Progenitor cell of endocrine pancreas (in vitro differentiated cells): ENCODE measurements around the gene RALGPS1. TPM values are rescaled to one million over a fixed set of nuclear protein-coding genes. Genes with fewer than 3 reads are reported as not detected.

Experiments
- DNase-seq: peaks from one replicate; pipeline ENCODE4 v3.0.0; 2021; ENCODE audit warnings: low spot score; ENCODE audit not compliant: unreplicated experiment
- H3K27ac Mint-ChIP-seq: 2 replicates; pipeline ENCODE4 v1.8.0; 2021; ENCODE audit warnings: mild to moderate bottlenecking, moderate library complexity, mixed read lengths
- H3K27me3 Mint-ChIP-seq: 2 replicates; pipeline ENCODE4 v1.8.0; 2021; ENCODE audit warnings: mixed read lengths
- H3K36me3 Mint-ChIP-seq: 2 replicates; pipeline ENCODE4 v1.8.0; 2022; ENCODE audit warnings: mixed read lengths; ENCODE audit not compliant: insufficient read depth
- H3K4me1 Mint-ChIP-seq: 2 replicates; pipeline ENCODE4 v1.8.0; 2021; ENCODE audit warnings: low read depth, mixed read lengths
- H3K4me3 Mint-ChIP-seq: 2 replicates; pipeline ENCODE4 v1.8.0; 2021; ENCODE audit warnings: low read depth, mild to moderate bottlenecking, moderate library complexity, mixed read lengths
- H3K9me3 Mint-ChIP-seq: 2 replicates; pipeline ENCODE4 v1.8.0; 2021; ENCODE audit warnings: low read depth, mixed read lengths
- CTCF ChIP-seq: fragments of 200-600 bp; sonication (generic); IDR thresholded peaks from one replicate; pipeline ENCODE4 v1.5.0; 2021; ENCODE audit warnings: antibody characterized with exemption, mild to moderate bottlenecking; ENCODE audit not compliant: unreplicated experiment
- total RNA-seq: library from RNA; stranded (reverse); gene quantifications from 2 replicates; pipeline ENCODE4 v1.2.1, GENCODE V29; 2021

The RALGPS1 gene
- total RNA-seq, 1 donor from 2014 or later = 39.2 TPM

- no peak overlapping the region for H3K4me3 Mint-ChIP-seq
- no peaks in the 10 kb centered on the region for H3K9me3 Mint-ChIP-seq
- no peaks in the 10 kb centered on the region for H3K4me1 Mint-ChIP-seq
- H3K27ac Mint-ChIP-seq = no peak overlapping the region
- H3K36me3 Mint-ChIP-seq = peaks cover 6% of the 10 kb centered on the region
- no peaks in the 10 kb centered on the region for H3K27me3 Mint-ChIP-seq
- TF ChIP-seq CTCF = no peak
- no peak for DNase-seq
These were observed 260.1 kb downstream of the RALGPS1 start for GRCh38 chr9:127174386-127175318.

GRCh38 chr9:127175319-127175715 is 260.7 kb downstream of the RALGPS1 start:
- Mint-ChIP-seq H3K36me3 (peaks cover 6% of the 10 kb centered on the region), H3K27ac (no peak overlapping the region), H3K4me1 (no peaks in the 10 kb centered on the region), H3K27me3 (no peaks in the 10 kb centered on the region), H3K9me3 (no peaks in the 10 kb centered on the region), H3K4me3 (no peak overlapping the region)
- TF ChIP-seq CTCF = no peak
- no peak for DNase-seq

- H3K4me3 Mint-ChIP-seq = no peak overlapping the region
- no peak for DNase-seq
These were observed 261.2 kb downstream of the RALGPS1 start for GRCh38 chr9:127175764-127176163.

GRCh38 chr9:127176631-127177030 is 262.0 kb downstream of the RALGPS1 start:
- Mint-ChIP-seq H3K9me3 (no peaks in the 10 kb centered on the region), H3K36me3 (peaks cover 6% of the 10 kb centered on the region), H3K27me3 (no peaks in the 10 kb centered on the region), H3K4me3 (no peak overlapping the region), H3K27ac (no peak overlapping the region), H3K4me1 (no peaks in the 10 kb centered on the region)
- TF ChIP-seq CTCF = no peak
- no peak for DNase-seq

More at GRCh38 chr9:127175764-127176163, 261.2 kb downstream of the RALGPS1 start:
- no peak overlapping the region for H3K27ac Mint-ChIP-seq
- no peaks in the 10 kb centered on the region for H3K9me3 Mint-ChIP-seq
- peaks cover 6% of the 10 kb centered on the region for H3K36me3 Mint-ChIP-seq
- no peak for TF ChIP-seq CTCF
- H3K4me1 Mint-ChIP-seq = no peaks in the 10 kb centered on the region
- H3K27me3 Mint-ChIP-seq = no peaks in the 10 kb centered on the region

GRCh38 chr9:127177231-127177630 is 262.6 kb downstream of the RALGPS1 start:
- no peak for TF ChIP-seq CTCF
- DNase-seq = no peak
- no peaks in the 10 kb centered on the region for H3K4me1 Mint-ChIP-seq
- no peak overlapping the region for H3K4me3 Mint-ChIP-seq
- H3K9me3 Mint-ChIP-seq = no peaks in the 10 kb centered on the region
- H3K27me3 Mint-ChIP-seq = no peaks in the 10 kb centered on the region
- H3K27ac Mint-ChIP-seq = no peak overlapping the region
- peaks cover 4% of the 10 kb centered on the region for H3K36me3 Mint-ChIP-seq
